LNCaP clone FGC (cell line): Measurements from ENCODE around the gene DAZAP2.

Experiments
- DNase-seq: peaks from one replicate; pipeline ENCODE4 v3.0.0-alpha.2; 2011; ENCODE audit warnings: low read depth
- H3K4me3 ChIP-seq: 2 replicates; pipeline ENCODE4 v1.5.1; 2011; ENCODE audit warnings: mild to moderate bottlenecking, low read depth, low read length, control low read depth
- CTCF ChIP-seq: IDR thresholded peaks from 2 replicates; pipeline ENCODE4 v1.5.1; 2012; ENCODE audit warnings: mild to moderate bottlenecking; ENCODE audit not compliant: control insufficient read depth, insufficient read depth; ENCODE audit errors: extremely low read depth

The DAZAP2 gene

DNA sequence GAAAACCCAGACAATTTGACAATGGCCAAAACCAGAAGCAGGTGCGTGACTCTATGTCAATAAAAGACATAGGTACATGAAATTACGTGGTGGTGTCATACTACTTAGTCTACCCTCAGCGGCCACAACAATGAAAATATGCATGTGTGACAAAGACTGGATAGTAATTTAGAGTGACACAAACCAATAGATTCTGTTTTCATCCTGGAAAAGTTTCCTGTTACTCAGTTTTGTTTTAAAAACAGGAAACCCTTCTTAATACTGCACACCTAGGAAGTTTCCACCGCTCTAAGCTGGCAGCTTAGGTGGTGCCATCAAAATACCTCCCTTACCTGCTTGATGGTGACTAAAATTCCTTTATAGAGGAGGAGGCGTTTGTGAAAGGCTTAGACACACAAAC lies 35.9 kb upstream of the DAZAP2 start:
- no peak for TF ChIP-seq CTCF
- DNase-seq = no peak
- no peak overlapping the region for H3K4me3 ChIP-seq

DNA sequence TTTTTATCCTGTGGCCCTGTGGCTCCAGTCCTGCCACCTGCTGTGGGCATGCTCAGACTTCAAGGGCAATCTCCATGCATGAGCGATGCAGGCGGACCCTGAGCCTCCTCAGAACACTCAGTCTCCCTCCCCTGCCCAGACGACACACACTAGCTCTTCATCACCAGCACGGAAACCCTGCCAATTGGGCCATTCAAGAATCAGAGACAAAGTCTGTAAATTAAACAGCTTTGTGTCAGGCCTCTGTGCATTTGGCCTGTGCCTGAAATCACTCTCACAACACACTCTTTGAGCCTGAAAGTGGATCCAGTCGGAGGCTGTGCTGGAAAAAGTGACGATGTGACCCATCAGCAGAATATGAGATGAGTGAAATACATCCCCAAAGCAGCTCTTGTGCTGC lies 33.3 kb upstream of the DAZAP2 start:
- no peak for DNase-seq
- H3K4me3 ChIP-seq = no peak overlapping the region
- no peak for TF ChIP-seq CTCF

- no peak overlapping the region for H3K4me3 ChIP-seq
- no peak for TF ChIP-seq CTCF
- no peak for DNase-seq
Measured at GRCh38 chr12:51208016-51208660, 30.5 kb upstream of the DAZAP2 start.

GRCh38 chr12:51209259-51209658 lies 29.4 kb upstream of the DAZAP2 start:
- no peak for TF ChIP-seq CTCF
- DNase-seq = no peak
- no peak overlapping the region for H3K4me3 ChIP-seq

GRCh38 chr12:51210690-51211395 lies 27.8 kb upstream of the DAZAP2 start:
- DNase-seq = no peak
- TF ChIP-seq CTCF = no peak
- H3K4me3 ChIP-seq = no peak overlapping the region

GRCh38 chr12:51214895-51215294 lies 23.7 kb upstream of the DAZAP2 start:
- TF ChIP-seq CTCF = no peak
- H3K4me3 ChIP-seq = no peak overlapping the region
- DNase-seq = no peak

- no peak for TF ChIP-seq CTCF
- no peak overlapping the region for H3K4me3 ChIP-seq
- DNase-seq = no peak
Measured at GRCh38 chr12:51216642-51217041, 22.0 kb upstream of the DAZAP2 start.
